HG02938 (cell line): Measurements from ENCODE around the gene CUL4A.
A peak's percentile ranks its signal among the peaks of the same experiment; 100 is the strongest.

Experiments used
- ATAC-seq: cut with Tn5 transposase; IDR thresholded peaks from one replicate; pipeline ENCODE4 v1.9.1; 2021; ENCODE audit warnings: mild to moderate bottlenecking, moderate library complexity; ENCODE audit not compliant: unreplicated experiment

CUL4A gene

DNA sequence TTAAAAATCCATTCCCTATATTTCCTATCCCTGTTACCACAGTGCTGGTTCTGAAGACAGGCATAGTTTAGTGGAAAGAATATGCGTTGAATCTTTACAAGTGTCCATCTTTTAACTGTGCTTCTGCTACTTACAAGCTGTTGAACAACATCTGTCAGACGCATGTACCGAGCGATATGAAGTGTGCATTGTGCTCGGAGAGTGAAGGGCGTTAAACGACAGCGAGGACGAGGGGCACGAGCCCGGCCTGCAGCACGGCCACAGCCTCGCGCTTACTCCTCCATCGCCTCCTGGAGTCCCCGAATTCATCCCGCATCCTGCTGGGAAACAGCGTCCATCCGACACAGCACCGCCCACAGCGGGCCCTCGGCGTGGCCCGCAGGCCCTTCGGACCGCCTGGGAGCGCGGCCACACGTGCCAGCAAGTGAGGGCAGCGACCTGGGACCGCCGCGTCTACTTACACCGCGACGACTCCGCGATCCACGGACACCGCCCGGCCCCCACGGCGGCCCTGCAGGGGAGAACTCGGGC lies 1.5 kb upstream of the CUL4A start:
- ATAC-seq, result peak; percentile 23

DNA sequence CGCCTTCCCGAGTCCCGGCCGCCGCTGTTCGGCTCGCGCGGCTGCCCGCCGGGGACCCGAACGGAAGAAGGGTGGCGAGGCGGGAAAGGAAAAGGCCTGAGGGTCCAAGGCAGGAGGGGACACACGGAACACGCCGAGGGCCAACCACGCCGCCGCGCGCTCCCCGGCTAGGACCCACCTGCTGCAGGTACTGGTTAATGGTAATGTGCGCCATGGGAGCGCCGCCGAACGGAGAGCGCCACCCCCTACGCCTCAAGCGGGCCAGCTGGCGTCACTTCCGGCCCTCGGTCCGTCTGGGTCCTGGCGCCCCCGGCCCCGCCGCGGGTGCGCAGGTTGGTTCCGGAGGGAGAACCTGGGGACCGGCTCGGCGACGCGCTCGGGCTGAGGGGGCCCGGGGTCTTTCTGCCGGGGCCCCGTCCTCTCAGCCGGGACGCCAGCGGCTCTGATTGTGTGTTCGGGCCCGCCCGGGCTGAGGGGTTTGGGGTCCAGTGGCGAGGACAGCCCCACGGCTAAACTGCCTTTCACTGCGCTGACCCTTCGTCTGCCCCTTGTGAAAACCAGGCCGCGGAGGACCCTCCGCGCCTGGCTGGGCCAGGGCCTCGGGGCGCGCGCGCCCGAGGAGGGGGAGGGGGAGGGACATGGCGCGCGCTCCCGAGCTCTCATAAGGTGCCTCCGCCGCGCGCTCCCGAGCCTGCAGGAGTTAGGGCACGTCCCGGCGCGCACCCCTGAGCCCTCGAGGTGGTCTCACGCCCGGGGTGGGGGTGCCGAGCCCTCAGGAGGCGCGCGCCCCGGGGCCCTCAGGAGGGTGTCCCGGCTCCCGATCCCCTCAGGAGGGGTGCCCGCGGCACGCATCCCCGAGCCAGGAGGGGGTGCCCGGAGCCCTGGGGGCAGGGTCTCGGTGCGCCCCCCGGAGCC lies 735 bp upstream of the CUL4A start, which contains the start of gene PCID2:
PCID2 (minus strand) TSS at position 249 of the 915 bp plus-strand sequence; CDS start at position 214, 35 bp downstream.
- peak; percentile 67 for ATAC-seq

DNA sequence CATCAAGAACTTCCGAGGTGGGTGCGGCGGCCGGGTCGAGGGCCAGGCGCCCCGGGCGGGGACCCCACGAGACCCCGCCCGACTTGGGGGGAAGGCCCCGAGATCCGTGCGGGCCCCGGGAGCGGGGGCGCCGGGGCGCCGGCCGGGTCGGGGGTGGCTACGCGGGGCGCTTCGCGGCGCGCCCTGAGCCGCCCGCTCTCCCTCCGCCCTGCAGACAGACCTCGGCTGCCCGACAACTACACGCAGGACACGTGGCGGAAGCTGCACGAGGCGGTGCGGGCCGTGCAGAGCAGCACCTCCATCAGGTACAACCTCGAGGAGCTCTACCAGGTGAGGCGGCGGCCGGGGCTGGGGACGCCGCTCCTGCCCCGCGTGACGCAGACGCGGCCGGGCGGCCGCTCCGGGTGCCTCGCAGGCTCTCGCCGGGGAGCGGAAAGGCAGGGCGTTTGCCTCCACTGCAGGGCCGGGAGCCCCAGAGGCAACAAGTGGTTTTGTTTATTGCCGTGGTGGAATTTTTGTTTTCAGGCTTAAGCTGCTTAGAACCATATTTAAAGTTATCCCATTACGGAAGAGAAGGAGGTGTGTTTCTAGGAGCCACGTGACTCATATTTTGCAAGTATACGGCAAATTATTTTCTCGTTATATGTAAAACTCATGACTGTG lies 477 bp downstream of the CUL4A start:
- ATAC-seq, result peak; percentile 36

DNA sequence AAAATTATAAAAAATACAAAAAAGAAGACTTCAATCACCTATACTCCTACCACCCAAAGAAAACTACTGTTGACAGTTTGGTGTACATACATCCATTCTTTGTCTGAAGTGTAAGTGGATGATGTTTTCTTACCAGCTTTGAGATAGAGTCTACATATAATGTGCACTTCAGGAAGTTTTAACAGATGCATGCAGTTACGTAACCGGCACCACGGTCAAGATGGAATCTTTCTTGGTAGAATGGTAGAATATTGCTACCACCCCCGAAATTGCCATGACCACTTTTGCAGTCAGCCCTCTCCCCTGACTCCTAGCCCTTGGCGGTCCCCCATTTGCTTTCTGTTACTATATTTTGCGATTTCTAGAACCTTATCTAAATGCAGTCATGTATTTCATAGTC lies 1.4 kb downstream of the CUL4A start:
- ATAC-seq, result no peak

DNA sequence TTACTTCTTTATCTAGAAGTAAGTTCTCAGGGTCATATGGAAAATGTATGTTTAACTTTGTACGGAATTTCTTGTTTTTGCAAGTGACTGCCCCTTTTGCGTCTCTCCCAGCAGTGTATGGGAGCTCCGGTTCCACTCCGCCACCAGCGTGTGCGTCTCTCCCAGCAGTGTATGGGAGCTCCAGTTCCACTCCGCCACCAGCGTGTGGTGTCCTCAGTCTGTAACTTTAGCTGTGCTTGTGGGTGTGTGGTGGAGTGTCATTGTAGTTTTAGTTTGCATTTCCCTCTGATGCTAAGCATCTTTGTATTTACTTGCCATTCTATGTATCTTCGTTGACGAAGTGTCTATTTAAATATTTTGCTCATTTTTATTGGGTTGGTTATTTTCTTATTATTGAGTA lies 2.4 kb downstream of the CUL4A start:
- ATAC-seq, result no peak

DNA sequence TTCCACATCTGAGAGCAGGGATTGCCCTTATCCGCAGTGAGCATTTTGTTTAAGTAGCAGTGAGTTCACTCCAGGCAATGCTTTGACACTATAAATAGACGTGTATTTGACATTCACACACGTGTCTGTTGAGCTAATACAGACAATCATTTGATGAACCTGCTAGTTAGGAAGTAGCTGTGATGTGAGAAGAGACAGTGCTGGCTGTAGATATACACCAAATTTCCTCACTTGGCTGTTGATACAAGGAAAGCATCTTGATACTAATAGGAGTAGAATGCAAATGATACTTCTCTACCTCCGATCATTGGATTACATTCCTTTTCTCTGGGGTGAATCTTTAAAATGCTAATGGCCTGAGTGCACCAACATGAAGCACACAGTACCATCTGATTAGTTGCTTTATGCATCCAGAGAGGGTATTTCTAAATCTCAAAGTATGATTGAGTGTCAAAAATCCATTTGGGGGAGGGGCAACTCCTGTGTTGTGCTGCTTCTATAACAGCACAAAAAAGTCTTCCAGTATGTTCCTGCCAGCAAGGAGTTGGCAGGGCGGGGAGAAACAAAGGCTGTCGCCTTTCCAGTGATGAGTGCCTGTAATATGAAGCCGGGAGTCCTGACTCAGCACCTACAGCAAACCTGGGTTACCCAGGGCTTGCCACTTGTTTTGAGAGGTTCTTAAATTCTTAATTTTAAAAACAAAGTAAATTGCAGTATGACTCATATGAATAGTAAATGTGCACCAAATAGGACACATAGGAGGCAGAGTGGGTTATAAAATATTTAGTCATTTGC lies 7.0 kb downstream of the CUL4A start:
- no peak for ATAC-seq

DNA sequence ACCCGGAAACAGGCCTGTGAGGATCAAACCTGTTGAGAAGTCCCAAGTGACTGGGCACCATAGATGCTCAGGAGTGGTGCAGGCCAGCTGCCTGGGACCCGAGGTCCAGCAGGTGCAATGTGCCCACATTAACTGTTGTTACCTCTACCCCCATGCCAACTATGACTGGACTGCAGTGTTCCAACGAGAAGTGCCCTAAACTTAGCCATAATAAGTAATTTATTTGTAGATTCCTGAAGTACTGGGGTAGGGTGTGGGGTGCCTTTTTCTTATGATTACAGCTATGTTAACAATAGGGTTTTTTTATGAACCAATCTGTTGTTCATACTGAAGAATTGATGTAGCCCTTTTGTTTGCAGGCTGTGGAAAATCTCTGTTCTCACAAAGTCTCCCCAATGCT lies 9.2 kb downstream of the CUL4A start:
- no peak for ATAC-seq

DNA sequence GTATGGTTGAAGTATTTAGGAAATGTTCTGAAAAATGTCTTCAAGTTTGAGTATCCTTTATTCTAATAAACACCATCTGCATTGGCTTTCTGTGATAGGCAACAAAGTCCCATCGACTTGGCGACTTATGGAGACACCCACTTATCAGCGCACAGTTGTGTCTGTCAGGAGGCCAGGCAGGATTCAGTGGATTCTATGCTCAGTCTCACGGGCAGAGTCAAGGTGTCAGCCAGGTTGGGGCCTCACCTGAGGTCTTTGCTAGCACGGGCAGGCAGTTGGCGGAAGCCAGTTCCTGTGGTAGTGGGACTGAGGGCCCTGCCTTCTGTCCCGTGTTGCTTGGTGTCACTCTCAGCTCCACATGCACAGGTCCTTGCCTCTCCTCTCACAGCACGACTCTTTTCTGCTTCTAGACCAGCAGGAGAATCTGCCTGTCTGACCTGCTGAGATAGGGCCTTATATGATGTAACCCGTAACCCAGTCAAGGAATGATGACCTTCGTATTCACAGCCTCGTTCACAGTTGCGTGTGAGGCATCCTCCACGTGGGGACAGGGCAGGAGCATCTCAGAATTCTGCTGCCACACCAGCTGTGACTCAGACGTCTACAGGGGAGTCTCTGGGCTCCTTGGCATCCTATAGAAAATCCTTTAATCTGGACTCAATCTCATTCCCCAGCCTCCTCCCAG lies 10.0 kb downstream of the CUL4A start:
- ATAC-seq, result no peak

DNA sequence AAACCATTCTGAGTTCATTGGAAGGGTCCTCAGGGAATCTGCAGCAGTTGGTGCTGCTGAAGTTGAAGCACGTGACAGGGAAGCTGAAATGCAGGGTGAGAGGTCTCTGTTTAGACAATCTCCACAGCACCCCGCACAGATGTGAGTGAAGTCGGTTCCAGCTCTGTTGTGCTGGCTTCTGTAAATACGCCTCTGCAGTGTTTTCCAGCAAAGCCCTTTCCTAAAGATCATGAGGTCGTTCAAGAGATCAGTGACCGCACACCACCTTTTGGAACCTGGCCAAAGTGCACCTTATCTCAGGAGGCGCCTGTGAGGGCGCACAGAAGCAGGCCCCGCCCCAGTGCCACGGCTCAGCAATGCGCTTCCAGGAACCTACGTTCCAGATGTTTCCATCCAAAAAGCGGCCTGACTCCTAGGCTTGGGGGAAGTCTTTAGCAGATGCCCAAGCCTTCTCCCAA lies 10.8 kb downstream of the CUL4A start:
- no peak for ATAC-seq

DNA sequence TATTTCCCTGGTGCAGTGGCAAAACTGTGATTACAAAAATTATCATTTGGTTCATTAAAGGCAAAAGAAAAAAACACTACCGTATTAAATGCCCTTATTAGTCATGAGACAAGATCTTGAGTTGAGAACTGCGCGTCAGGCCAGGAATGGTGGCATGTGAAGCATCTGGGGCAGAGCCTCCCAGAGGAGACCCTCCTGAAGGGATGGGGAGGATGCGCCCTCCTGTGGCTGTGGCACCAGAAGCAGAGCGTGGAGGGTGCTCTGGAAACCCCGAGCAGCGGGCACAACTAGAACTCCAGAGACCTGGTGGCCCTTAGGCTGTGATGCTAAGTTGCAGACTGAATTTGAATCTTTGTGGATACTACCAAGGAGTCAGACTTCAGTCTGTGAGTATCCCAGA lies 11.5 kb downstream of the CUL4A start:
- no peak for ATAC-seq

DNA sequence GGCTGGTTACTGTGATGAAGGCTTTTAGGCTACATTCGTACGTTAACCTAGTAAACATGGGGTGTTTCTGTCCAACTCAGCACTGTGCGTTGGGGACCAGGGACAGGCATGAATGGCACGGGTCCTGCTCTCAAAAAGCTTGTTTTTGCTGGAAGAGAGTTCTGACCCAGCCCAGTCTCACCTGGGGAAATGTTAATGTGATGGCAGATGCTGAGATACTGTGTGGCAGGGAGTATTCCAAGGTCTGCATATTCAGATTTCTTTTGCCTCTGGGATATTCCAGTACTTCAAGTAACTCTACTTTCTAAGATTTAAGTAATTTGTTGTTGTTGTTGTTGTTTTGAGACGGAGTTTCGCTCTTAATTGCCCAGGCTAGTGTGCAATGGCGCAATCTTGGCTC lies 13.7 kb downstream of the CUL4A start:
- ATAC-seq, result no peak

DNA sequence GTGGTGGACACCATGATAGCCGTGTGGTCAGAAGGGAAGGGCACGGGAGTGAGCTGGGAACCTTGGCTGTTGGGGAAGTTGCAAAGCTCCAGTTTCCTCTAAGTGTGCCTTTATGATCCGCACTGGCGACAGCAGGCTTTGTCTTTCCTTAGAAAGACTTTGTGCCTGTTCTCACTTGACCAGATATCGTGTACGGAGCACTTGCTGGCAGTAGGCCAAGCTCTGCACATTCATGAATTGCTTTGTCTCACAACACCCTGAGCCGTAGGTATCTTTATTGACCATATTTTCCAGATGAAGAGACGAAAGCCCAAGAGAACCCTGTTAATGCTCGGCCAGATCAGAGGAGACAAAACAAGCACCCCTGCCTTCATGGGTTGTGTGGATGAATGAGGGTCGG lies 15.1 kb downstream of the CUL4A start:
- no peak for ATAC-seq

DNA sequence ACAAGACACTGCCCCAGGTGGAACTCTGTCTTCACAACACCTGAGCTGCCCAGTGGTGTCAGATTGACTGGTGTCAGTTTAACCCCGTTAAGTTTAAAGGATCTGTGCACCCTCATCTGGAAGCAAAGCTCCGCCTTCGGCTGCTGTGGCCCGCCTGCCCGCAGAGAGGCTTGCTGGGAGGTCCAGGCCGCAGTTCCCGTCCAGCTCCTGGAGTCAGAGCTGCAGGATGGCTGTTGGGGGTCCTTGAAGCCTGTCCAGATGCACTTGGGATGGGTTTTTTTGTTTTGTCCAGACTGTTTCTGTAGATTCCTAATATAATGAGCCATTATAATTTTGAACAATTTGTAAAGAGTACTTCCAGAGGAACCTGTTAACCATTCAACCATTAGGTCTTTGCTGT lies 16.1 kb downstream of the CUL4A start:
- no peak for ATAC-seq

DNA sequence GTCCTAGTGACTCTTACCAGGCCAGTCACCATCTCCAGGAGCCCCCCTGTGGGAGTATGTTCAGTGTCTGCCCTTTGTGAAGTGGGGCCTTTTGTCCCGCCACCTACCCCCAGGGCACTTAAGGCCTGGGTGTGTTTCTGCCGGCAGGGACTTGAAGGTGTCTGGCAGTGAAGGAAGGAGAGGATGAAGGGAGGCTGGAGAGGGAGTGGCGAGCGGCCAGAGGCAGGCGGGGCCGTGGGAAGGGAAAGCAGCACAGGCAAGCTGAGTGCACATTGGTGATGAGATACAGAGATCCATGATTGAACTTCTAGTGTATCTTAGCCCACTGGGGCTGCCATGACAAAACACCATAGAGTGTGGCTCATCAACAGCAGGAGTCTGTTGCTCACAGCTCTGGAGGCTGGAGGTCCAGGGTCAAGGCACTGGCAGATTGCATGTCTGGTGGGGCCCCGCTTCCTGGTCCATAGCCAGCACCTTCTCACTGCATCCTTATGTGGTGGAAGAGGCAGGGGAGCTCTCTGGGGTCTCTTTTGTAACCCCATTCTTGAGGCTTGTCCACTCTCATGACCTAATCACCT lies 17.5 kb downstream of the CUL4A start:
- ATAC-seq, result no peak

DNA sequence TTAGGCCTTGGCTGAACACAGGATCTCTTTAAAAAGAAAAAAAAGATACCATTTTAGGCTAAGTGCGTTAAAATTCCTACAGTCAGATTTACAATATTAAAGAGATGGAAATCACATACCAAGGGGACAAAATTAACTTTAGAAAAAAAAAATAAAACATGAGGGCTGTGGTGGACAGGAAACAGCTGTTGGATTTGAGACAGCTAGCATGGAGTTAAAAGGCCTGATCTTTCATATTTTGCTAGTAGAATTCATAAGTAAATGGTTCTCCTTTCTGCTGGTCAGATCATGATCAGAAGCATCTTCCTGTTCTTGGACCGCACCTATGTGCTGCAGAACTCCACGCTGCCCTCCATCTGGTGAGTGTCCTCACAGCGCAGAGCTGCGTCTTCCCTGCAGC lies 19.7 kb downstream of the CUL4A start:
- ATAC-seq, result no peak

DNA sequence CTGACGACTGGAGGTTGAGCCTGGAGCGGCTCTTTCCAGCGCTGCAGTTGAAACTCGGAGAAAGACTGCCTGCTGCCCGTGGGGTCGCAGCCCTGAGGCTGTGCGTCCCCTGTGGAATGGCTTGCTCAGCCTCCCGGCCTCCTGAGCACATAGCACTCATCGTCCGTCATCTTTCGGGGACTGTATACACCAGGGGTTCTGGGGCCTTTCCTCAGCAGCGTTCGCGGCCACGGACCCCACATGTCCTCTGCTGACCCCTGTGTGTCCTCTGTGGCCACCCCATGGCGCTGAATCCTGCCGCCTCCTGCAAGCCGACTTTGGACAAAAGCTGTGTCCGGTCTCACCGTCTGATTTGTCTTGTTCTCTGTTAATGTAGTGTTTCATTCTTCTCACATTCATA lies 20.4 kb downstream of the CUL4A start:
- no peak for ATAC-seq

DNA sequence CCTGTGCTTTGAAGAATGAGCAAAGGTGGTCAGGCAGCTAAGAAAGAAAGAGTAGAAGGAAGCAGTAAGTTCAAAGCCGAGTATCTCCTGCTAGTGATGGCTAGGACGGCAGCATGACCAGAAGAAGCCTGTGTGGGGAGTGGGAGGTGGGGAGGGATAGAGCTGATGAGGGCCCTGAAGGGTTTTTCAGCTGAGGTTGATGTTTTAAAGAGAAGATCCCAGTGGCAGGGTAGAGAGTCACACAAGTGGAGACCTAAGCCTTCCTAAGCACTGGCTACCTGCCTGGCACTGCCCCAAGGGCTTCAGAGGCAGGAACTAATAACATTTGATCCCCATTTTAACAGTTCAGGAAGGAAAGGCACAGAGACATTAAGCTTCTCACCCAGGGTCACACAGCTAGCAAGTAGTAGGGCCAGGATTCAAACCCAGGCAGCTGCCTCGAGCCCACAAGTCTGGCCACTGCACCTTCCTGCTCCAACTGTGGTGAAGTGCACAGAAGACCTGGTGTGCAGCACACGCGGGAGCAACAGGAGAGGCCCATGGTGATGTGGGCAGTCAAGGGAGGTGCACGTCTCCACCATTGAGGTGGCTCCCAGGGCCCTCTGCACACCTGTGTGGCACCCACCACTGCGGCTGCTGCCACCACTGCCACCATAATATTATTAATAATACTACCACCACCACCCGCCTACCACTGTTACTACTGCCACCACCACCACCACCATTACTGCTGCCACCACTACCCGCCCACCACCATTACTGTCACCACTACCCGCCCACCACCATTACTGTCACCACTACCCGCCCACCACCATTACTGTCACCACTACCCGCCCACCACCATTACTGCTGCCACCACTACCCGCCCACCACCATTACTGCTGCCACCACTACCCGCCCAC lies 22.1 kb downstream of the CUL4A start:
- ATAC-seq, result no peak

DNA sequence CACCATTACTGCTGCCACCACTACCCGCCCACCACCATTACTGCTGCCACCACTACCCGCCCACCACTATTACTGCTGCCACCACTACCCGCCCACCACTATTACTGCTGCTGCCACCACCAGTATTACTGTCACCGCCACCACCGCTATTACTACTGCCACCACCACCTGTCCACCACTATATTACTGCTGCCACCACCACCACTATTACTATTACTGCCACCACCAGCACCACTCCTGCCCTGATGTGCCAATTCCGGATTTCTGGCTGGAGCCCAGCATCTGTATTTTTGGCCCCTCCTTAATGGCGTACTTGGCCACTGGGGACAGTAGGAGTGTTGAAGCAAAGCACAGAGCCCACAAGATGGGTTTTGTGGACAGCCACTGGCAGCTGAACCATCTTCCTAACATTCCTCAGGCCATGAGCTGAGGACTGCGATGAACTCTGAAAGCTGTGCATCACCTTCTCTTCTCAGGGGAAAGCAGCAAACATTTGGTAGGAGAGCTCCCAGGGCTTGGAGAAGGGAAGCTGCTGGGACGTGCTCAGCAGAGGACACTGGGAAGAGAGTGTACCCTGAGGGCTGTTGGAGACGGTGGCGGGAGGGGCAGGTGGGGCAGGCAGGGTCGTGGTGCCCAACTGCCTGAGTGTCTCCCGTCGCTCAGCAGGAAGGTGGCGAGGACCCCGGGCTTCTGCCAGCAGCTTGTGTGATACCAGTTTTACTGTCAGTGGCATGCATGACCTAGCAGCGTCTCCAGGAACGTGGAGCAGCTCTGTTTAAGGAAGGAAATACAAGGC lies 23.0 kb downstream of the CUL4A start:
- no peak for ATAC-seq
